ENCODE data around the gene KIRREL3.
"Not testable (repeated sequence)": the region's sequence is repeated elsewhere in the genome, so short reads cannot be mapped to it uniquely, and the experiment has no call there.

DNA sequence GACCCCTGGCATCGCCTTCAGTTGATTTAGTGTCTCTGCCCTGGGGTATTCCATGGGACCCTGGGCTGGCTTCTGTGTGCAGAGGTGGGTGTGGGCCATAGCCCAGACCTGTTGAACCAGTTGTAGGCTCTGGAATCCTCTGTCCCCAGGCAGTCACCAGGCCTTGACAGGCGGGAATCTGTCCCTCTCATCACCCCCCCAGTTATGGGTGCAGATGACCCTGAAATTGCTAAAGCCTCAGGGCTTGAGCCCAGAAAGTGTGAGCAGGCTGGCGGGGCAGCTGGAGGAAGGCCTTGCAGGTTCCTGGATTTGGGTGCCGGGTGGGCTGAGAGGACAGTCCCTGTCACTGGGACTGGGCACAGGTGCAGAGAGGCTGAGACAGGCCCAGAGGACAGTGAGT is 617.9 kb downstream of the KIRREL3 start:
- TF ChIP-seq, protein P1, sequence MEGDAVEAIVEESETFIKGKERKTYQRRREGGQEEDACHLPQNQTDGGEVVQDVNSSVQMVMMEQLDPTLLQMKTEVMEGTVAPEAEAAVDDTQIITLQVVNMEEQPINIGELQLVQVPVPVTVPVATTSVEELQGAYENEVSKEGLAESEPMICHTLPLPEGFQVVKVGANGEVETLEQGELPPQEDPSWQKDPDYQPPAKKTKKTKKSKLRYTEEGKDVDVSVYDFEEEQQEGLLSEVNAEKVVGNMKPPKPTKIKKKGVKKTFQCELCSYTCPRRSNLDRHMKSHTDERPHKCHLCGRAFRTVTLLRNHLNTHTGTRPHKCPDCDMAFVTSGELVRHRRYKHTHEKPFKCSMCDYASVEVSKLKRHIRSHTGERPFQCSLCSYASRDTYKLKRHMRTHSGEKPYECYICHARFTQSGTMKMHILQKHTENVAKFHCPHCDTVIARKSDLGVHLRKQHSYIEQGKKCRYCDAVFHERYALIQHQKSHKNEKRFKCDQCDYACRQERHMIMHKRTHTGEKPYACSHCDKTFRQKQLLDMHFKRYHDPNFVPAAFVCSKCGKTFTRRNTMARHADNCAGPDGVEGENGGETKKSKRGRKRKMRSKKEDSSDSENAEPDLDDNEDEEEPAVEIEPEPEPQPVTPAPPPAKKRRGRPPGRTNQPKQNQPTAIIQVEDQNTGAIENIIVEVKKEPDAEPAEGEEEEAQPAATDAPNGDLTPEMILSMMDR (IDR thresholded peaks at IDR 0.05) = not testable (repeated sequence)
- TF ChIP-seq RARB (CRISPR knock-in tag; IDR thresholded peaks at IDR 0.05) = not testable (repeated sequence)

Data from A549 (cell line).